SIG-M5 treated with dmso at 0.1 percent for 504 hours (cell line): ENCODE results near the gene DEPDC7.
"Not testable (repeated sequence)": the region's sequence is repeated elsewhere in the genome, so short reads cannot be mapped to it uniquely, and the experiment has no call there.

Experiments
- DNase-seq: peaks from one replicate; lab custom pipeline; 2025; ENCODE audit not compliant: unreplicated experiment; lab: John Stamatoyannopoulos, UW

DEPDC7 gene

GRCh38 chr11:33015621-33016551 lies at the start of gene DEPDC7:
TSS of gene DEPDC7 (plus strand) at chr11:33015878. CDS start at chr11:33015956, 78 bp downstream.
- DNase-seq: peak; percentile 15

- DNase-seq: no peak
Measured at GRCh38 chr11:32968541-32968940, 47.1 kb upstream of the DEPDC7 start.

- not testable (repeated sequence) for DNase-seq
Measured at GRCh38 chr11:32972233-32972632, 43.4 kb upstream of the DEPDC7 start.

GRCh38 chr11:32972781-32973180 lies 42.9 kb upstream of the DEPDC7 start:
- no peak for DNase-seq

DNA sequence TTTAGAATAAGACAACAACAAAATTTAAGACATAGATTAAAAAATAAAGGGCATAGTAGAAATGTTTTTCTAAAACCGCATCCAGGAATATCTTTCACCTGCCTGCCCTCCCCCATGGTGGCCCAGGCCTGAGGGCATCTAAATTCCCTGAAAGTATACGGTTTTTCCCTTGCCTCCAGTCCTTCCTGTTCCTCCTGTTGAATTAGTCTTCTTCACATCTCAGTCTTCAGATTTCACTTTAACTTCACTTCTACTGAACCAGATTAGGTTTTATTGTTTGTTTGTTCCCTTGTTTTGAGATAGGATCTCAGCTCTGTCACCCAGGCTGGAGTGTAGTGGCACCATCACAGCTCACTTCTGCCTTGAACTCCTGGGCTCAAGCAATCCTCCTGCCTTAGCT lies 33.1 kb upstream of the DEPDC7 start:
- DNase-seq: no peak

GRCh38 chr11:32983506-32983905 lies 32.2 kb upstream of the DEPDC7 start:
- DNase-seq: no peak

- DNase-seq: no peak
Measured at GRCh38 chr11:32985600-32985999, 30.1 kb upstream of the DEPDC7 start.

GRCh38 chr11:32987851-32988250 lies 27.8 kb upstream of the DEPDC7 start:
- DNase-seq: no peak

DNA sequence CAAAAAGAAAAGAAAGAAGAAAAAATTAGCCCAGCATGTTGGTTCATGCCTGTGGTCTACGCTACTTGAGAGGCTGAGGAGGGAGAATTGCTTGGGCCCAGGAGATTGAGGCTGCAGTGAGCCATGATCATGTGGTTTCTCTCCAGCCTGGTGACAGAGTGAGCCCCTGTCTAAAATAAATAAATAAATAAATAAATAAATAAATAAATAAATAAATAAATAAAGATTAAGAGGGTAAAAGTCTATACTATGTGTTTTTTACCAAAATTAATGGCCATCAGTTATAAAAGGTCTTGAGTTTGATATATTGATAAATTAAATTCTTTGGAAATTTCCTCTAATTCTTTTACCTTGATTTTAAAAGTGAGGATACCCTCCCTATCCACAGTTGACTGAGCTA lies 25.2 kb upstream of the DEPDC7 start:
- DNase-seq: no peak

DNA sequence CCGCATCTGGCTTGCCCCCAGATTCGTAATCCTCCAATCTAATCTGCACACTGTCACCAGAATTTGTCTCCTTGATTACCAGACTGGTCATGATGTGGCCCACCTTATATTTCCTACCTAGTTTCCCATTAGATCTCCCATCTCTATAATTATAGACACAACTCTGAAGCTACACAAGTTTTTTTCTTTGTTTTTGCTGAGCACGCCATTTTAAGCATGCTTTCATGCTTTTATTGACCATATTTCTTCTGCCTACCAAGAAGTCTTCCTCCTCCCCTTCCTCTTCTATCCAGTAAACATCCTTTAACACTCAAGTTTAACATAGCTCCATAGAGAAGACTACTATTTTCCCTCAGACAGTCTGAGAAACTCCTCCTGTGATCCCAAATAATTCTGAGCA lies 24.3 kb upstream of the DEPDC7 start:
- DNase-seq: no peak

DNA sequence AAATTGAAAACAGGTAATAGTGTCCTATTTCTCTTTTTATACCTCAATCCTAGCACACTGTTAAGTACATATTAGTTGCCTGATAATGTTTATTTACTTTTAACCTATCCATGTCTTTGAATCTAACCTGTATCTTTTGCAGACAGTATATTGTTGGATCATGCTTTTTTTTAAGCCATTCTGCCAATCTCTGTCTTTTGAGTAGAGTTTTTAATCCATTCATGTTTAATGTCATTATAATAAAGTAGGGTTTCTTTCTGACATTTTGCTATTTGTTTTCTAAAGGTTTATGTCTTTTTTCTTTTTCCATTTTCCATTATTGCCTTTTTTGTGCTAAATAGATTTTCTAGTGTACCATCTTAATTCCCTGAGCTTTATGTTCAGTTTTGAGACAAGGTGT lies 23.8 kb upstream of the DEPDC7 start:
- DNase-seq: no peak

DNA sequence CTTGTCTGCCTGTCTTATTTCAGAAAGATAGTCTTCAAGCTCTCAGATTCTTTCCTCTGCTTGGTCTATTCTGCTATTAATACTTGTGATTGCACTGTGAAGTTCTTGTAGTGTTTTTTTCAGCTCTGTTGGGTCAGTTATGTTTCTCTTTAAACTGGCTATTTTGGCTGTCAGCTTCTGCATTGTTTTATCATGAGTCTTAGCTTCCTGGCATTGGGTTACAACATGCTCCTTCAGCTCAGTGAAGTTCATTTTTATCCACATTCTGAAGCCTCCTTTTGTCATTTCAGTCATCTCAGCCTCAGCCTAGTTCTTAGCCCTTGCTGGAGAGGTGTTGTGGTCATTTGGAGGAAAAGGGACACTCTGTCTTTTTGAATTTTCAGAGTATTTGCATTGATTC lies 15.5 kb upstream of the DEPDC7 start:
- DNase-seq: no peak

DNA sequence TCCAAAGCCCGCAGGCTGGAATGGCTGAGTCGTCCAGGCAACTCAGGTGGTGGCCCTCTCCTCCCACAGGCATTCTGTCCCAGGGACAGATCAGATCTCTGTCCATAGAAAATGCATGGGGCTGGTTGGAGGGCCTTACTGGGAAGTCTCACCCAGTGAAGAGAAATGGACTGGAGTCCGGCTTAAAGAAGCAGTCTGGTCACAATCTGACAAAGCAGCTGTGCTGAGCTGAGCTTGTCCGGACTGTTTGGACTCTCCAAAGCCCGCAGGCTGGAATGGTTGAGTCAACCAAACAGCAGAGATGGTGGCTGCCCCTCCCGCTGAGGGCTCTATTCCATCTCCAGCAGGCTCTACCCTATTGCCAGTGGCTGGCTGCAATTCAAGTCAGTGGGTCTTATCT lies 14.4 kb upstream of the DEPDC7 start:
- DNase-seq: no peak

DNA sequence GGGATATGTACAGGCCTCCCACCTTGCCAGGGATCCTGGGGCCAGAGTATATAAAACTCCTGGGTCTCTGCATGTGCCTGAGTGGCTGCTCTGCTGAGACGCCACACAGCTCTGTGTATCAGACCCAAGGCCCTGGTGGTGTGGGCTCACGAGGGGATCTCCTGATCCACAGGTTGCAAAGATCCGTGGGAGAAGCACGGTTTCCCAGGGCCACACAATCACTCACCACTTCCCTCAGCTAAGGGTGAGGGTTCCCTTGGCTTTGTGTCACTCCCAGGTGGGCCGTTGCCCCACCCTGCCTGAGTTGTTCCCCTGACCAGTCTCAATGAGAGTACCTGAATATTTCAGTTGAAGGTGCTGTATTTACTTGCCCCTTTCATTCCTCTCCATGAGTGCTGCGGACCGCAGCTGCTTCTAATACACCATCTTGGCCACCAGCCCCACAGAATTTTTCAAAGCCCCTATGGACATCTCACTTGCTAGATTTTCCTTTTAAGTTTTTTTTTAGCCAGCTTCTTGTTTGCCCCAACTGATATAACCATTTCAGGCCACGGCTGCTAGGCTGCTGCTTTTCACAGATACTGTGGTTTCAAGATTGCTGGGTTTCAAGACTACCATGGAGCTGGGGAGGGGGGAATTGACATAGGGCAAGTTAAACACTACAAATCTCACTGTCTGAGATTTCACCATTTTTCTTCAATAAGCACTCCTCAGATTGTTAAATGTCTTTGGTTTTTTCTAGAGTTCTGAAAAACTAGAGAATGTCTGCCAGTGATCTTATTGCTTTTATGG lies 13.7 kb upstream of the DEPDC7 start:
- no peak for DNase-seq

DNA sequence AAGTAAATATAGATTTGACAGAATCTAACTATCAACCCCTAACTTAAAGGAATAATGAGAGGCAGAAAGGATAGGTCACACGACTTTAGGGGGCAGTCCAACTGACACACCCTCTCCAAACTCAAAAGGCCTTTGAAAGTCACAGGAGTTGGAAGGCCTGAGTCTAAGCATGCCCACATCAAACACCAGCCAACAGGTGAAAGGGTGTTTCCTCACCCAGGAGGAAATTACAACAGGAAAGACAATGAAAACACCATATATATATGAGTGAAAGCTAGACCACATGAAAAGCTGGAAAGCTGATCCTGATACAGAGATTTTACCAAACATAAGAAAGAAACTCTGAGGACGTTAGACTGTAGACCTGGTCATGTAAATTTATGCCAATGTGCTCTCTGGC lies 10.5 kb upstream of the DEPDC7 start:
- DNase-seq: no peak

DNA sequence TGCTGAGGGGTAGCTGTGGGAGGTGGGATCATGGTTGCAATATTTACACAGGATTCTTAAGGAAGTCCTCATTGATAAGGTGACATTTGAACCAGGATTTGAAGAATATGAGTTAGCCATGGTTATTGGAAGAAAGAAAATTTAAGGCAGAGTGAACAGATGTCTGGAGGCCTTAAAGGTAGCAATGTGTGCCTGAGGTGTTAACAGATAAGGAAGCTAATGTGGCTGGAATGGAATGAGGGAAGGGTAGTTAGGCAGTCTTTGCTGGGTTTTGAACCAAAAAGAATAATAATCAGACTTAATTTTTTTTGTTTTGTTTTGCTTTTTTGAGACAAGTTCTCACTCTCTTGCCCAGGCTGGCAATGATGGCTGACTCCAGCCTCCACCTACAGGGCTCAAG lies 9.7 kb upstream of the DEPDC7 start:
- DNase-seq: no peak

- no peak for DNase-seq
Measured at GRCh38 chr11:33013755-33014154, 1.9 kb upstream of the DEPDC7 start.

DNA sequence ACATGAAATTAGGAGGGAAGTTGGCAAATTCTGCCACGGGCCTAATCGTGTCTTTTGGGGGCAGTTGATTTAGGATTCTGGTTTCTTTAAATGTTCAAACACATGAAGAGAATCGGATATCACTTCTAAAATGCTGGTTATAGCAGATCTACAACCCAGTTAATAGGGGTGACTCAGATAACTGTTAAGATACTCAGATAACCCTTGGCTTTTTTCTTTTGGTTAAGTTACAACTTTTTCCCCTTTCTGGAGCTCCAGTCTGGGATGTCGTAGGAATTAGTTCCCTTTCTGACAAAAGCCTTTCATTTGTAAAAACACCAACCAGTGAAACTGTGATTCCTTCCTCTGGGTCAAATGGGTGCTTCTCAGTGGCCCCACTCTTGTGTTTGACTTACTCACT lies 976 bp downstream of the DEPDC7 start:
- no peak for DNase-seq

DNA sequence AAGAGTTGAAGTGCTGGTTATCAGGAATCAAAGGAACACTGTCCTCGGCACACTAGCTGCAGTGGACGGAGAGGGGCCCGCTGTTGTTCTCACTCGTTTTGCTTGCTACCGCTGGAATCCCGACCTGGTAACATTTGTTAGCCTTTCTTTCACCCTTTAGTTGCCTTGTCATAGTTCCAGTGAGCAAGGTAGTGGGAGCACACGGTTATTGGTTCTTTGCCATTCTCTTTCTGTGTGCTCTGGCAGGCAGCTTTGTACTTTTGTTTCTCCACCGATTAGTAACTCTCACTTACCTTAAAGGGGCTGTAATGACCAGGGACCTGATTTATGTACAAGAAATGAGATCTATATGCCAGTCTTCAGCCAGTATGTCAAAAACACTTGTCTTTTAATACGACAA lies 1.8 kb downstream of the DEPDC7 start:
- no peak for DNase-seq

DNA sequence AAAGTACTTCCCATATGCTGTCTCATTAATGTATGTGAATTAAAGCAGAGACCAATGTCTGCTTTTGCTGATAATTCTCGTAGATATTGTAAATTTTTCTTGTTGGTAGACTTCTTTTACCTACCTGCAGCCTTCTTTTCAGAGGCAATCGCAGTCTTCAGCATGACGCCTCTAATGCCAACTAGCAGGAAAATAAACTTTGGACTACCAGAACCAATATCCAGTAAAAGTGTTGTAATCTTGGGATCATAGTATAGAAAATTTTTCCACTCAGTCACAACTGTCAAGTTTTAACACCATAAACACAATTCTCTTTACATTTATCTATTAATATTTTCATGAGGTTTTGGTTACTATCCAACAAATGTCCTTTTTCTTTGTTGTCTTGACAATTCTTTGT lies 2.3 kb downstream of the DEPDC7 start:
- no peak for DNase-seq

DNA sequence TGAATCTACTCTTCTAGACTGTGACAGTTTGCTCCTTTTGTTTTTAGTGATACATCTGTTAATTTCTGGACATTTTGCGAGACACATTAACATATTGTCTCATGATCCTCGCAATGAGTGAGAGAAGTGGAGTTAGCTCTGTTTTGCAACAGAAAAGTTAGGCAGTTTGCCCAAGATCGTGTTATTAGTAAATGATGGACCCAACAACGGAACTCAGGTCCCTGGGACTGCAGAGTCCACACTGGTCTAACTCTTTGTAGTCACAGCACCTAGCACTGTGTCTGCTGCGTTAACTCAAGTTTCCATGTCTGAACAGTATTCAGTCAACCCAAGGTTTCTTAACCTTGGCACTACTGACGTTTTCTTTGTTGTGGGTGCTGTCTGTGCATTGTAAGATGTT lies 3.2 kb downstream of the DEPDC7 start:
- DNase-seq: no peak

- no peak for DNase-seq
Measured at GRCh38 chr11:33021501-33021900, 5.8 kb downstream of the DEPDC7 start.
